ENCODE data around the gene EFCC1. TPM values are rescaled to one million over a fixed set of nuclear protein-coding genes. Genes with fewer than 3 reads are reported as not detected.

EFCC1 gene
- total and polyA plus RNA-seq, 2 experiments from 2014 or later: 0.23 to 0.50 TPM

GRCh38 chr3:129037093-129037419, 36.0 kb downstream of the EFCC1 start:
- Histone ChIP-seq H3K4me2 (no peak overlapping the region), H3K4me3 (no peak overlapping the region), H3K27me3 (no peaks in the 10 kb centered on the region), H3K27ac (no peak overlapping the region), H3K36me3 (replicated peaks; ENCODE audit: insufficient read depth, low read depth) (no peaks in the 10 kb centered on the region), H2AFZ (no peak overlapping the region), H3K79me2 (no peaks in the 10 kb centered on the region), H3K4me1 (ENCODE audit: insufficient read depth) (no peaks in the 10 kb centered on the region), H4K20me1 (ENCODE audit: insufficient read depth, poor library complexity, severe bottlenecking) (no peaks in the 10 kb centered on the region), H3K9me2 (replicated peaks; ENCODE audit: insufficient read depth) (no peaks in the 10 kb centered on the region), H3K9me3 (ENCODE audit: low read depth) (no peaks in the 10 kb centered on the region)
- WGBS (ENCODE audit: low lambda C conversion rate, missing lambda C conversion rate): 41% methylated on average over 2 of the region's 2 CpGs
- TF ChIP-seq EZH2 (IDR thresholded peaks at IDR 0.05; ENCODE audit: borderline replicate concordance) (no peak), CTCF (IDR thresholded peaks at IDR 0.05; ENCODE audit: poor library complexity) (no peak), EZH2phosphoT487 (IDR thresholded peaks at IDR 0.05; ENCODE audit: low read depth, severe bottlenecking, unreplicated experiment) (no peak)
- no peak for DNase-seq (ENCODE audit: low spot score)

- DNase-seq (ENCODE audit: low spot score): no peak
- H3K27ac ChIP-seq: no peak overlapping the region
- H3K9me3 ChIP-seq (ENCODE audit: low read depth): no peaks in the 10 kb centered on the region
- H4K20me1 ChIP-seq (ENCODE audit: insufficient read depth, poor library complexity, severe bottlenecking): no peaks in the 10 kb centered on the region
- no peaks in the 10 kb centered on the region for H3K4me1 ChIP-seq (ENCODE audit: insufficient read depth)
- no peak overlapping the region for H3K4me3 ChIP-seq
- H3K27me3 ChIP-seq: no peaks in the 10 kb centered on the region
- H3K36me3 ChIP-seq (replicated peaks; ENCODE audit: insufficient read depth, low read depth): no peaks in the 10 kb centered on the region
- no peaks in the 10 kb centered on the region for H3K9me2 ChIP-seq (replicated peaks; ENCODE audit: insufficient read depth)
- TF ChIP-seq EZH2 (IDR thresholded peaks at IDR 0.05; ENCODE audit: borderline replicate concordance) (no peak), CTCF (IDR thresholded peaks at IDR 0.05; ENCODE audit: poor library complexity) (no peak), EZH2phosphoT487 (IDR thresholded peaks at IDR 0.05; ENCODE audit: low read depth, severe bottlenecking, unreplicated experiment) (no peak)
- H3K4me2 ChIP-seq: no peak overlapping the region
- 82% methylated on average over 9 of the region's 10 CpGs for WGBS (ENCODE audit: low lambda C conversion rate, missing lambda C conversion rate)
- no peaks in the 10 kb centered on the region for H3K79me2 ChIP-seq
- H2AFZ ChIP-seq: no peak overlapping the region
Observed at GRCh38 chr3:129038121-129038855, 37.2 kb downstream of the EFCC1 start.

- Histone ChIP-seq H3K9me2 (replicated peaks; ENCODE audit: insufficient read depth) (no peaks in the 10 kb centered on the region), H3K4me3 (no peak overlapping the region), H2AFZ (no peak overlapping the region), H3K4me2 (no peak overlapping the region), H3K4me1 (ENCODE audit: insufficient read depth) (no peaks in the 10 kb centered on the region), H3K27me3 (no peaks in the 10 kb centered on the region), H3K9me3 (ENCODE audit: low read depth) (no peaks in the 10 kb centered on the region), H3K36me3 (replicated peaks; ENCODE audit: insufficient read depth, low read depth) (no peaks in the 10 kb centered on the region), H3K27ac (no peak overlapping the region), H4K20me1 (ENCODE audit: insufficient read depth, poor library complexity, severe bottlenecking) (no peaks in the 10 kb centered on the region), H3K79me2 (no peaks in the 10 kb centered on the region)
- no peak for TF ChIP-seq EZH2phosphoT487 (IDR thresholded peaks at IDR 0.05; ENCODE audit: low read depth, severe bottlenecking, unreplicated experiment)
- TF ChIP-seq CTCF (IDR thresholded peaks at IDR 0.05; ENCODE audit: poor library complexity): no peak
- TF ChIP-seq EZH2 (IDR thresholded peaks at IDR 0.05; ENCODE audit: borderline replicate concordance): no peak
- 69% methylated on average over 14 of the region's 14 CpGs for WGBS (ENCODE audit: low lambda C conversion rate, missing lambda C conversion rate)
- peak; percentile 54 for DNase-seq (ENCODE audit: low spot score)
Observed at GRCh38 chr3:129039271-129040038, 38.4 kb downstream of the EFCC1 start.
